Measurements from ENCODE around the gene PI4K2A. TPM values are rescaled to one million over a fixed set of nuclear protein-coding genes. Genes with fewer than 3 reads are reported as not detected.

Gene PI4K2A
- polyA plus RNA-seq, 1 donor from 2014 or later = 14.4 TPM

DNA sequence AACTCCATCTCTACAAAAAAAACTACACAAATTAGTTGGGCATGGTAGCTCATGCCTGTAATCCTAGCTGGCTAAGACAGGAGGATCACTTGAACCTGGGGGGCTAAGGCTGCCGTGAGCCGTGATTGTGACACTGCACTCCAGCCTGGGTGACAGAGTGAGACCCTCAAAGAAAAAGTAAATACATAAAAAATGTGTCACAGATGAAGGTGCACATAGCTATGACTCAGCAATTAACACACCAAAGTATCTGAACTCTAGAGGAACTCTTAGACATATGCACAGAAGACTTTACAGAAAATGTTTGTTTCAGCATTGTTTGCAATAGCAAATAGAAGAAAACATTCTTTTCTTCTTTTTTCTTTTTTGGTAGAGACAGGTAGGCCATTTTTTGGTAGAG lies 42.7 kb upstream of the PI4K2A start:
- Histone ChIP-seq H3K9me2 (ENCODE audit: insufficient read depth, low read length) (no peaks in the 10 kb centered on the region), H3K9ac (ENCODE audit: low read length) (no peak overlapping the region), H3K4me3 (ENCODE audit: low read length) (no peak overlapping the region), H3K79me2 (replicated peaks; ENCODE audit: insufficient read depth, low read length) (no peaks in the 10 kb centered on the region), H3K27me3 (ENCODE audit: insufficient read depth, low read depth, low read length) (no peaks in the 10 kb centered on the region), H3K9me3 (ENCODE audit: low read length) (no peaks in the 10 kb centered on the region), H3K27ac (ENCODE audit: low read length) (no peak overlapping the region), H3K4me2 (ENCODE audit: low read length) (no peak overlapping the region), H2AFZ (ENCODE audit: low read depth, low read length) (no peak overlapping the region), H3F3A (ENCODE audit: insufficient read depth, low read length, poor library complexity, severe bottlenecking) (no peaks in the 10 kb centered on the region), H4K20me1 (ENCODE audit: insufficient read depth) (no peaks in the 10 kb centered on the region), H3K36me3 (ENCODE audit: insufficient read depth, low read length) (no peaks in the 10 kb centered on the region)
- TF ChIP-seq EP300 (conservative IDR thresholded peaks at IDR 0.05; ENCODE audit: poor library complexity, severe bottlenecking) = no peak

DNA sequence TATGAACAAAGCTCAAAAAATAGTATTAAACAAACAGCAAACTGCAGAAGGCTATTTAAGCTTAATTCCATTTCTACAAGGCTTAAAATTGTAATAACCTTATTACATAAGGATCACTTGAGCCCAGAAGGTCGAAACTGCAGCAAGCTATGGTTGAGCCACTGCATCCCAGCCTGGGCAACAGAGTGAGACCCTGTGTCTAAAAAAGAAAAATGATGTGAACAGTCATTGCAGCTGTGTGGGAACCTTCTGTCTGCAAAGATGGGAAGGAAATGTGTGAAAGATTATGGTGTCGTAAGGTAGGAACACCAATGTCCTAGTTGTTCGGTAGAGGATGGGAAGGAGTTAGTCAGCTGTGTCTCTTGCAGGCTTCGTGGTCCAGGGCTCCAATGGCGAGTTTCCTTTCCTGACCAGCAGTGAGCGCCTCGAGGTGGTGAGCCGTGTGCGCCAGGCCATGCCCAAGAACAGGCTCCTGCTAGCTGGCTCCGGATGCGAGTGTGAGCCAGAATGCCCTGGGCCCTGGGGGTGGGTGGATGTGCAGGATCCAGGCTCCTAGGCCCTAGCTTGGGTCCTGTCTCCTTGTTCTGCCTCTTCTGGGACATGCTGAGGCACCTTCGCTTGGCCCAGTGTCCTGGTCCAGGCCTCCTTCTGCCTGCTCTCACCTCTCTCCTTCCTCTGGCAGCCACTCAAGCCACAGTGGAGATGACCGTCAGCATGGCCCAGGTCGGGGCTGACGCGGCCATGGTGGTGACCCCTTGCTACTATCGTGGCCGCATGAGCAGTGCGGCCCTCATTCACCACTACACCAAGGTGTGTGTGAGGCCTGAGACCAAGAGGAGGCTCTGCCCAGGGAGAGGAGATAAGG lies 41.8 kb upstream of the PI4K2A start:
- Histone ChIP-seq H2AFZ (ENCODE audit: low read depth, low read length) (no peak overlapping the region), H3F3A (ENCODE audit: insufficient read depth, low read length, poor library complexity, severe bottlenecking) (no peaks in the 10 kb centered on the region), H3K4me2 (ENCODE audit: low read length) (no peak overlapping the region), H3K27me3 (ENCODE audit: insufficient read depth, low read depth, low read length) (no peaks in the 10 kb centered on the region), H3K79me2 (replicated peaks; ENCODE audit: insufficient read depth, low read length) (no peaks in the 10 kb centered on the region), H3K4me3 (ENCODE audit: low read length) (no peak overlapping the region), H3K9me2 (ENCODE audit: insufficient read depth, low read length) (no peaks in the 10 kb centered on the region), H3K27ac (ENCODE audit: low read length) (no peak overlapping the region), H4K20me1 (ENCODE audit: insufficient read depth) (no peaks in the 10 kb centered on the region), H3K9me3 (ENCODE audit: low read length) (no peaks in the 10 kb centered on the region), H3K9ac (ENCODE audit: low read length) (no peak overlapping the region), H3K36me3 (ENCODE audit: insufficient read depth, low read length) (no peaks in the 10 kb centered on the region)
- no peak for TF ChIP-seq SMC3 (conservative IDR thresholded peaks at IDR 0.05; ENCODE audit: poor library complexity)
- TF ChIP-seq, protein P1, sequence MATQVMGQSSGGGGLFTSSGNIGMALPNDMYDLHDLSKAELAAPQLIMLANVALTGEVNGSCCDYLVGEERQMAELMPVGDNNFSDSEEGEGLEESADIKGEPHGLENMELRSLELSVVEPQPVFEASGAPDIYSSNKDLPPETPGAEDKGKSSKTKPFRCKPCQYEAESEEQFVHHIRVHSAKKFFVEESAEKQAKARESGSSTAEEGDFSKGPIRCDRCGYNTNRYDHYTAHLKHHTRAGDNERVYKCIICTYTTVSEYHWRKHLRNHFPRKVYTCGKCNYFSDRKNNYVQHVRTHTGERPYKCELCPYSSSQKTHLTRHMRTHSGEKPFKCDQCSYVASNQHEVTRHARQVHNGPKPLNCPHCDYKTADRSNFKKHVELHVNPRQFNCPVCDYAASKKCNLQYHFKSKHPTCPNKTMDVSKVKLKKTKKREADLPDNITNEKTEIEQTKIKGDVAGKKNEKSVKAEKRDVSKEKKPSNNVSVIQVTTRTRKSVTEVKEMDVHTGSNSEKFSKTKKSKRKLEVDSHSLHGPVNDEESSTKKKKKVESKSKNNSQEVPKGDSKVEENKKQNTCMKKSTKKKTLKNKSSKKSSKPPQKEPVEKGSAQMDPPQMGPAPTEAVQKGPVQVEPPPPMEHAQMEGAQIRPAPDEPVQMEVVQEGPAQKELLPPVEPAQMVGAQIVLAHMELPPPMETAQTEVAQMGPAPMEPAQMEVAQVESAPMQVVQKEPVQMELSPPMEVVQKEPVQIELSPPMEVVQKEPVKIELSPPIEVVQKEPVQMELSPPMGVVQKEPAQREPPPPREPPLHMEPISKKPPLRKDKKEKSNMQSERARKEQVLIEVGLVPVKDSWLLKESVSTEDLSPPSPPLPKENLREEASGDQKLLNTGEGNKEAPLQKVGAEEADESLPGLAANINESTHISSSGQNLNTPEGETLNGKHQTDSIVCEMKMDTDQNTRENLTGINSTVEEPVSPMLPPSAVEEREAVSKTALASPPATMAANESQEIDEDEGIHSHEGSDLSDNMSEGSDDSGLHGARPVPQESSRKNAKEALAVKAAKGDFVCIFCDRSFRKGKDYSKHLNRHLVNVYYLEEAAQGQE (IDR thresholded peaks at IDR 0.05; ENCODE audit: borderline replicate concordance) = no peak
- no peak for TF ChIP-seq POLR2AphosphoS5 (IDR thresholded peaks at IDR 0.05)
- TF ChIP-seq, protein P2, sequence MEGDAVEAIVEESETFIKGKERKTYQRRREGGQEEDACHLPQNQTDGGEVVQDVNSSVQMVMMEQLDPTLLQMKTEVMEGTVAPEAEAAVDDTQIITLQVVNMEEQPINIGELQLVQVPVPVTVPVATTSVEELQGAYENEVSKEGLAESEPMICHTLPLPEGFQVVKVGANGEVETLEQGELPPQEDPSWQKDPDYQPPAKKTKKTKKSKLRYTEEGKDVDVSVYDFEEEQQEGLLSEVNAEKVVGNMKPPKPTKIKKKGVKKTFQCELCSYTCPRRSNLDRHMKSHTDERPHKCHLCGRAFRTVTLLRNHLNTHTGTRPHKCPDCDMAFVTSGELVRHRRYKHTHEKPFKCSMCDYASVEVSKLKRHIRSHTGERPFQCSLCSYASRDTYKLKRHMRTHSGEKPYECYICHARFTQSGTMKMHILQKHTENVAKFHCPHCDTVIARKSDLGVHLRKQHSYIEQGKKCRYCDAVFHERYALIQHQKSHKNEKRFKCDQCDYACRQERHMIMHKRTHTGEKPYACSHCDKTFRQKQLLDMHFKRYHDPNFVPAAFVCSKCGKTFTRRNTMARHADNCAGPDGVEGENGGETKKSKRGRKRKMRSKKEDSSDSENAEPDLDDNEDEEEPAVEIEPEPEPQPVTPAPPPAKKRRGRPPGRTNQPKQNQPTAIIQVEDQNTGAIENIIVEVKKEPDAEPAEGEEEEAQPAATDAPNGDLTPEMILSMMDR (IDR thresholded peaks at IDR 0.05; ENCODE audit: poor library complexity, severe bottlenecking) = no peak
- no peak for TF ChIP-seq MXI1 (conservative IDR thresholded peaks at IDR 0.05; ENCODE audit: poor library complexity, severe bottlenecking)
- TF ChIP-seq EZH2 (IDR thresholded peaks at IDR 0.05; ENCODE audit: borderline replicate concordance, insufficient read depth, low read length, poor library complexity, severe bottlenecking) = no peak
- TF ChIP-seq EP300 (conservative IDR thresholded peaks at IDR 0.05; ENCODE audit: poor library complexity, severe bottlenecking) = no peak
- TF ChIP-seq TAF1 (IDR thresholded peaks at IDR 0.05; ENCODE audit: low read depth) = no peak
- no peak for TF ChIP-seq RAD21 (conservative IDR thresholded peaks at IDR 0.05)

Measured in neural cell (in vitro differentiated cells).